Dedifferentiated amniotic fluid mesenchymal stem cell (primary cell): Measurements from ENCODE around the gene GPR135.
"Not testable (repeated sequence)": the region's sequence is repeated elsewhere in the genome, so short reads cannot be mapped to it uniquely, and the experiment has no call there.

Experiments used
- DNase-seq: peaks from one replicate; pipeline ENCODE4 v3.0.0-alpha.2; 2016; ENCODE audit errors: extremely low spot score

The GPR135 gene

GRCh38 chr14:59474172-59474571, 9.0 kb upstream of the GPR135 start:
- no peak for DNase-seq

GRCh38 chr14:59464486-59465315, 479 bp downstream of the GPR135 start:
- no peak for DNase-seq

DNA sequence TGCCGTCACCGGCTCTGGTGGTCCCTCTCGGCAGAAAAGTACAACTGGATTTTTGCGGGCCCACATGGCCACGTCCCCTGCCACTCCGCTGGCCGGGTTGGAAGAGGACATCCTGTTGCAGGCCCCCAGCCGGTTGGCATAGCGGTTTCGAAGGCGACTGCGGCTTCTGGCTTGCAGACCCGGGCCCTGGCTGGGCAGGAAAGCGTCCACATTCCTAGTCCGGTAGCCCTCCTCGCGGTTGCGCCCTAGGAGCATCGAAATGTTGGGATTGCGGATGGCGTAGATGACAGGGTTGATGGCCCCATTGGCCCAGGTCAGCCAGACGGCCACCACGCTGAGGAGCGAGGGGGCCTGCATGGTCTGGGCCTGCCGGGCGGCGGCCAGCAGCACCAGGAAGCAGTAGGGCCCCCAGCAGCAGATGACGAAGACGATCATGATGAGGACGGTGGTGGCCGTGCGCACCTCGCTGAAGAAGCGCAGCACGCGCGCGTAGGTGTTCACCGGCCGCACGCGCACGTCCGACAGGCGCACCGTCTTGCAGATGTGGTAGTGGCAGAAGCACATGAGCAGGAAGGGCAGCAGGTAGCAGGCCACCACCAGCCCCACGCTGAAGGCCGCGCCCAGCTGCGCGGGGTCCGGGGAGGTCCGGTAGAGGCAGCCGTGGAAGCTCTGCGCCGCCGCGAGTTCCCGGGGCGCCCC, 1.2 kb downstream of the GPR135 start:
- DNase-seq = no peak

- DNase-seq = no peak
Measured at GRCh38 chr14:59461891-59462290, 3.3 kb downstream of the GPR135 start.

DNA sequence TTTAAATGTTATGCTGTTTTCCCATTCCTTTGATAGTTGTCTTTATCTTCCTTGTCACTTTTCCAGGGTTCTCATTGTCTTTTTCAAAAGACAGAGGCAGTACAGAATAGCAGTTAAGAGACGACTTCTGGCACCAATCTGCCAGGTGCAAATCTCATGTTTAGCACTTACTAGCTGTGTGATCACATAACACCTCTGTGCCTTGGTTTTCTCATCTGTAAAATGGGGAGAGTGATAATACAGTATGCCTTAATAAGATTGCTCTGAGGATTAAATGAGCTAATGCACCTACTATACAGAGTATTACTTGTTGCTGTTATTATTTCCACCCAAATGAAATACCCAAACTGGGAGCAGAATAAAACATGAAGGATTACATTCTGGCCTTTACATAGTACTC, 4.8 kb downstream of the GPR135 start:
- DNase-seq = no peak

DNA sequence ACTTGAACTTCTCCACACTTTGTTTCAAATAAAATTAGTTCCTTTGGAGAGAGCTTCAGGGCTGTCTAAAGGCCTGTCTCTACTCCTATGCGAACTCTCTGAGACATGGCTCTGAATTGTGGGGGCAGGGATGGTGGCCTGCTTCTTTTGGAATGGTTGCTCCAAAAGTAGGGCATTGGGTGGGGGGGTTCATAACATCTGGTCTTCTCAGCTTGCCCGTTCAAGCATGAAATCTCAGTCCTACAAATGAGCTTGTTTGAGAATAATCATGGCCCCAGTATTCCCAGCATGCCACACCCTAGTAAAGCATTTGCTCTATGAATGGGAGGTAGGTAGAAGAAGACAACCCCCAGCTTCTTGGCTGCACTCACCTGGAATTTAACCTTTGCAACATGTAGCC, 6.7 kb downstream of the GPR135 start:
- DNase-seq = no peak

- DNase-seq = no peak
Measured at GRCh38 chr14:59455411-59455810, 9.8 kb downstream of the GPR135 start.

- peak; percentile 93 for DNase-seq
Measured at GRCh38 chr14:59454139-59454538, 11.0 kb downstream of the GPR135 start.

GRCh38 chr14:59451849-59452248, 13.3 kb downstream of the GPR135 start:
- no peak for DNase-seq

DNA sequence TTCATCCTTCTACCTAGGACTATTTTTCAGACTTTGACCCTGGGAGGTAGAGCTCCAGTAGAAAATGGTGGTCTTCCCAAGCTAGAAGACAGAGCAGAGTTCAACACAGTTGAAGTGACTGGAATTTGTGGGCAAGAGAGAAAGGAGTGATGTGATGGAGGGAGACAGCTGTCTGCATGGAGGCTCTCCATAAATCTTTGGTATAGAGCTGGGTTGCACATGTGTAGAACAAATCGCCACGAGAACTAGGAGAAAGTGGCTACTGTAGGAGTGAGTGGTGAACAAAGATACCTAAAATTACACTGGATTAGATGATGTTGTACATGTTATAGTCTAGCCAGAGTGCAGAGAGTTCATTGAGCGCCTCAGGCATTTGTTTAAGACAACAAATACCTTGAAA, 14.5 kb downstream of the GPR135 start:
- no peak for DNase-seq

DNA sequence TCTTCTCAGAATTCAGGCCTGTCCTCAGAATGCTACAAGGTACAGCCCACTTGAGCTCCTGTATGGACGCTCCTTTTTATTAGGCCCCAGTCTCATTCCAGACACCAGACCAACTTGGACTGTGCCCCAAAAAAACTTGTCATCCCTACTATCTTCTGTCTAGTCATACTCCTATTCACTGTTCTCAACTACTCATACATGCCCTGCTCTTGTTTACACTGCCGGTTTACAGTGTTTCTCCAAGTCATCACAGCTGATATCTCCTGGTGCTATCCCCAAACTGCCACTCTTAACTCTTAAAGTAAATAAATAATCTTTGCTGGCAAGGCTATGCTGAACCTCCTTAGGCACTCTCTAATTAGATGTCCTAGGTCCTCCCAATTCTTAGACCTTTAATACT, 16.5 kb downstream of the GPR135 start:
- not testable (repeated sequence) for DNase-seq

GRCh38 chr14:59439256-59439965, 25.8 kb downstream of the GPR135 start:
- peak; percentile 38 for DNase-seq

- DNase-seq = no peak
Measured at GRCh38 chr14:59438195-59438647, 27.0 kb downstream of the GPR135 start.

- no peak for DNase-seq
Measured at GRCh38 chr14:59435987-59436386, 29.2 kb downstream of the GPR135 start.

- DNase-seq = no peak
Measured at GRCh38 chr14:59435101-59435500, 30.1 kb downstream of the GPR135 start.

DNA sequence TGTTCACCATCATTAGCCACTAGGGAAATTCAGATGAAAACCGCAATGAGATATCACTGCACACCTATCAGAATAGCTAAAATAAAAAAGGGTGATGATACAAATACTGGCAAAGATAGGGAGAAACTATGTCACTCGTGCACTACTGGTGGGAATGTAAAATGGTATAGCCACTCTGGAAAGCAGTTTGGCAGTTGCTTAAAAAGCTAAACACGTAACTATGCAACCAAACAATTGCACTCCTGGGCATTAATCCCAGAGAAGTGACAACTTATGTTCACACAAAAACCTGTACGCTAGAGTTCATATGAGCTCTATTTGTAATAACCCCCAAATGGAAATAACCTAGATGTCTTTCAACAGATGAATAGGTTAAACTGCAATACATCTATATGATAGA, 35.4 kb downstream of the GPR135 start:
- no peak for DNase-seq

GRCh38 chr14:59428581-59429012, 36.6 kb downstream of the GPR135 start:
- DNase-seq = peak; percentile 22

- no peak for DNase-seq
Measured at GRCh38 chr14:59427653-59428580, 37.3 kb downstream of the GPR135 start.

DNA sequence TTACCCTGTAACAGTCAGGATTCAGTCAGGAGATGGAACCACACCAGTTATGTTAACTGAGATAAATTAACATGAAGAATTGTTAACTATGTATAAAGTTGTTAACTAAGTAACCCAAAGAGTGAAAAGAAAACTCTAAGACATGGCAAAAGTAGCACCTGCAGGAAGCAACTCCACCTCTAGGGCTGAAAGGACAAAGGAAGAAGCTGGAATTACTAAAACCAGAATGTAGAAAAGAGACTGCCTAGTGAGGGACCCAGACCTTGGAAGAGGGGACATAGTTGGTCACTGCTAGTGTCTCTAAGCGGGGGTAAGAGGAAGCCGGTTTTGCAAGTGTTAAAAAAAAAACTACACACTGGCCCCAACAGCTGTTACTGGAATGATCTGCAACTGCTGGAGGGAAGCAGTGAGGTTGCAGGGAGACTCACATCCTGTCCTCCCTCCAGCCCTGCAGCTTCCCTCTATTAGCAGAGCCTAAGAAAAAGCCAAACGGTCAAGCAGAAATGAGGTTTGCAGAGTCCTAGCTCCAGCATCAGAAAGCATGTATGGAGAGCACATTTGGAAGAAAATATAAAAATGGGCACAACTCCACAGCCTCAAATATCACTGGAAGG, 39.8 kb downstream of the GPR135 start:
- no peak for DNase-seq

DNA sequence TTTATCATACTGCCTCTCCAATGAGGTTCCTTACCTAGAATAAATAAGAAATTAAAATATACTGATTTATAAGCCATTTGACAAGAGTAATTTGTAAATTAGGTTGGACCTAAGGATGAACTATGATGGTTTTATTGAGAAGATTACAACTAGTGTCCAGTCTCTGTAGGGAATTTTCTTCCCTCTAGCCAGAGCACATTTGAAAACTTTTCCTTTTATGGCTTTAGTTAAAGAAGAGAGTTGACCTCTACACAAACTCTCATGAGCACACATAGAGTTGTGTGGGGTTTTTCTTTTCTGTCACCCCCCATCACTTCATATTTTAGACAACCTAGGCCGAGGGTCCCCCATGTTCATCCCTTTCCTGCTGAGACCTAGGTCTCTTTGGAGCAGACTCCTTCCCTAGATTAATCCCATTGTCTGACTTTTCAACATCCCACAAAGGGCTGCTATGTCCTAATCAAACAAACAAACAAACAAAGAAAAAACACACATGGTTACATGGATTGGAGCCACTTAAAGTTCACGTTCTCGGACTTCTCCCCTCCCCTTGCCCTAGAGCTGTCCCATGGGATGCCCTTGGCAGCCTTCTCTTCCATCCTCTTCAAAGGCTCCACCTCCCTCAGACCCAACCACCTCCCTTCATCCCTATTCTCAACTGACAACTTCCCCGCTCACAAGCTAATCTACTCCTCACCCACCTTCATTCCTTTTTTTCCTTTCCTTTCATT, 40.7 kb downstream of the GPR135 start:
- no peak for DNase-seq
